Limb (tissue), 2 donors: ENCODE data around the gene AHNAK2.

Experiments
- DNase-seq, 2 donors: peaks; one replicate each; pipeline ENCODE4 v3.0.0-alpha.2; 2016; ENCODE audit errors: extremely low spot score in 2 of 2

AHNAK2 gene

GRCh38 chr14:104986487-104987164, 8.5 kb upstream of the AHNAK2 start:
- peak in 1 of 2 donors; percentile 28 for DNase-seq

GRCh38 chr14:104985675-104986486, 7.7 kb upstream of the AHNAK2 start, which contains the start of gene CLBA1:
CLBA1 (plus strand) TSS chr14:104985788; CDS start chr14:104986432, 644 bp downstream.
- peak; percentile 91 to 95 for DNase-seq

GRCh38 chr14:104984056-104984894, 6.1 kb upstream of the AHNAK2 start:
- DNase-seq = peak in 1 of 2 donors; percentile 32

- no peak for DNase-seq
Measured at GRCh38 chr14:104983231-104983721, 5.1 kb upstream of the AHNAK2 start.

- DNase-seq = peak in 1 of 2 donors; percentile 23
Measured at GRCh38 chr14:104982548-104983230, 4.5 kb upstream of the AHNAK2 start.

- DNase-seq = peak; percentile 38 to 59
Measured at GRCh38 chr14:104981699-104982541, 3.7 kb upstream of the AHNAK2 start.

GRCh38 chr14:104980611-104981531, 2.7 kb upstream of the AHNAK2 start:
- DNase-seq = peak in 1 of 2 donors; percentile 32

GRCh38 chr14:104979758-104980610, 1.8 kb upstream of the AHNAK2 start:
- DNase-seq = peak in 1 of 2 donors; percentile 33

- peak in 1 of 2 donors; percentile 32 for DNase-seq
Measured at GRCh38 chr14:104978746-104979691, 845 bp upstream of the AHNAK2 start.

- peak in 1 of 2 donors; percentile 36 for DNase-seq
Measured at GRCh38 chr14:104977008-104977680, 1.0 kb downstream of the AHNAK2 start.

GRCh38 chr14:104976198-104977007, 1.8 kb downstream of the AHNAK2 start:
- DNase-seq = peak; percentile 55 to 84

GRCh38 chr14:104975481-104976197, 2.5 kb downstream of the AHNAK2 start:
- DNase-seq = peak in 1 of 2 donors; percentile 25

- DNase-seq = peak in 1 of 2 donors; percentile 21
Measured at GRCh38 chr14:104974665-104975390, 3.3 kb downstream of the AHNAK2 start.

- no peak for DNase-seq
Measured at GRCh38 chr14:104974146-104974541, 4.0 kb downstream of the AHNAK2 start.
